GM21360 (cell line): ENCODE data around the gene TLCD1.

ENCODE experiments used
- ATAC-seq: cut with Tn5 transposase; IDR thresholded peaks from one replicate; pipeline ENCODE4 v1.9.1; 2021; ENCODE audit warnings: mild to moderate bottlenecking, moderate library complexity; ENCODE audit not compliant: unreplicated experiment

TLCD1 gene, protein sequence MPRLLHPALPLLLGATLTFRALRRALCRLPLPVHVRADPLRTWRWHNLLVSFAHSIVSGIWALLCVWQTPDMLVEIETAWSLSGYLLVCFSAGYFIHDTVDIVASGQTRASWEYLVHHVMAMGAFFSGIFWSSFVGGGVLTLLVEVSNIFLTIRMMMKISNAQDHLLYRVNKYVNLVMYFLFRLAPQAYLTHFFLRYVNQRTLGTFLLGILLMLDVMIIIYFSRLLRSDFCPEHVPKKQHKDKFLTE

DNA sequence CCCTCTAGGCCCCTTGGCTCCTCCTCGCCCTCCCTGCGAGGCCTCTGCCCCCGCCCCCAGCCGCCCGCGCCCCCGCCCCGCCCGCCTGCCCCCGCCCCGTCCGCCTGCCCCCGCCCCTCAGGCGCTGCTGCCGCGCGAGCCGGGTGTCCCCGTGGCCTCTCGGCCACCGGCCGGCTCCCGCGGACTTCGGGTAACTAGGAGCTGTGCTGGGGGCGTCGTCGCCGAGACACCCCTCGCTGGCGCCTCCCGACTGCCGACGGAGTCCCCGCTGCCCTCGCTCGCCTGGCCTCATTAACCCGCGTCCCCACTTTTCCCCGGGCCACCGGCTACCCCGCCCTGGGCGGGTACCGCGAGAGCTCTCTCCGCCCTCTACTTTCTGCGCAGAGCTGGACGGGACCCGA is at the start of gene TLCD1:
Gene TLCD1 (minus strand): TSS at position 8 of the 401 bp plus-strand sequence. CDS start 136 bp downstream, outside the sequence.
- no peak for ATAC-seq

DNA sequence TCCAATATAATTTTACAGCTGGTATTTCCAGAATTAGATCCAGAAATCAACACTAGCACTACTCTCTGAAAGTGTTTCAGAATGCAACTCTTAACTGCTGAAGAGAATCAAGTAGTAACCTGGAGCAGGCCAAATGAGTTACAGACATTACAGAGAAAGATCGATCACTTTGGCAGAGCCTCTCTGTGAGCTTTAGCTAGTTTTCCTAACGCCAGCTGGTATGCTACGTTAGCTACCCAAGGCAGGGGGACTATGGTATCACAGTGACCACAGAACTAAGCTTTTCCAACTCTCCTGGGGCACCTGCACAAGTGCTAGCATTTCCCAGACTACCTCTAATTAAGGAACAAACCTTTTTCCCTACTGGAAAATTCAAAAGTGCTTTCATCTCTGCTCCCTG is 48.2 kb upstream of the TLCD1 start:
- no peak for ATAC-seq

DNA sequence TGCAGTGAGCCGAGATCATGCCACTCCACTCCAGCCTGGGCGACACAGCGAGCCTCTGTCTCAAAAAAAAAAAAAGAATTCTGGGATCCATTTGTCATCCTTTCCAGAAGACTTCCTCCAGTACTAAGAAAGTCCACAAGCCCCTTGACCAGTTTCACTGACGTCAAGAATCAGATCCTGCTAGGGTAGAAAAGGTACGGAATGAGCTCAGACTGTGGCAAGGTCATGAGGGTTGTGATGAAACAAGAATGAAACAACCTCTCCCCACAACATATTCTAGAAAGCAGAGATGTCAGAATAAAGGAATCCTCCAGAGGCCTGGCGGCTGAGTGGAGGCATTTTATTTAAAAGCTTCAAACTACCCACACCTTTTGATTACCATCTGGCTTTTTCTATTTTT is 47.7 kb upstream of the TLCD1 start:
- ATAC-seq: no peak

DNA sequence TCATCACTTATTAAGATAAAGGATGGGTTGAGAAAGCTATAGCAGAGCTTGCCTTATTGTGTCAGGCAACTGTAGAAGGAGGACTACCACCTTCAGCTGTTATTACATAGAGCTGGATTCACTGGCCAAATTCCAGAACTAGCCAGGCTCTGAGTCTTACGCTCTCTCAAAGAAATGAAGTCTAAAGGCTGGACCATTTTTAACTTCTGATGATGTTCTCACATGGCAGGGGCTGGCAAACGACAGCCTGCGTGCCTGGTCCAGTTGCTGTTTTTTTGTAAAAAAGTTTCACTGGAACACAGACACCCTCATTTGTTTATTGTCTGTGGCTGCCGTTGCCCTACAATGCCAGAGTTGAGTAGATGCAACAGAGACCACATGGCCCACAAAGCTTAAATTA is 39.0 kb upstream of the TLCD1 start:
- ATAC-seq: no peak

DNA sequence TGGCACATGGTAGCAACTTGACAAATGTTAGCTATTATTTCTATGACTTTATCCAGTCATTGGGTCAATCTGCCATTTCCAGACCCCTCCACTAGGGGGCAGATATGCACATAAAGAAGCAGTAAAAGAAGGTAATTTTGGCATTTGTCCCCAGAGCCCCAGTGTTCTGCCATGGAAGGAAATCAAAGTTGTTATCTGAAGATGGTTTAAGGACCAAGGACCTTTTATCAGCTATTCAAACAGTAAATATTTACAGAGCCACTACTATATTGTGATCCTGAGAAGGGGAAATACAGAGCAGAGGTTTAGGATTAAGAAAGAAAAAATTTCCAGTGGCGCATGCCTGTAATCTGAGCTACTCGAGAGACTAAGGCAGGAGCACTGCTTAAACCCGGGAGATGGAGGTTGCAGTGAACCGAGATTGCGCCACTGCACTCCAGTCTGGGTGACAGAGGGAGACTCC is 37.8 kb upstream of the TLCD1 start:
- ATAC-seq: no peak

DNA sequence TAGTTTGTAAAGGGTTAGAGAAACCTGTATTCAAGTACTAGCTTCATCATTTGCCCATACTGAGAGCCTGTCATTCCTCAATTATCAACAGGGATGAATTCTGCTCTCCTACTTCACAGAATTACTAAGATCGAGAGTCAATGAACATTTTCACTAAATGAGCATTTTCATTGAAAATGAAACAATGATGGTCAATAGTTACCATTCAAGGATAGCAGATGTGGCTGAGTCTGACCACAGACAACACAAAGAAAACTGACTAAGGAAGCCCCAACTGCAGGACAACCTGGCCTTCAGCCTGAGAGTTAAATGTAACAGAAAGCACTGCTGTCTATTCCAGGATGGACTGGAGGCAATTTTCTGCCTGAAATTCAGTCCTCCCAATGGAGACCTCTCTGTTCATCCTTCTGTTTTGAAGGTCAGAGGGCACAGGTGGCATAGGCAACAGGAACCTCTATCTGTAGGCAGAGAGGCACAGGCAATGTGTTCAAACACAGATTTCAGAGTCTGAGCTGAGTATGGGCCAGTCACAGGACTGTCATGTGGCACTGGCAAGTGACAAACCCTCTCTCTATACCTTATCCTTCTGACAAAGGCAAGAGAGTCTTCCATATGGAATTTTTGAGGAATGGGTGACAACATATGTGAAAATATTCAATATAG is 37.2 kb upstream of the TLCD1 start:
- no peak for ATAC-seq

DNA sequence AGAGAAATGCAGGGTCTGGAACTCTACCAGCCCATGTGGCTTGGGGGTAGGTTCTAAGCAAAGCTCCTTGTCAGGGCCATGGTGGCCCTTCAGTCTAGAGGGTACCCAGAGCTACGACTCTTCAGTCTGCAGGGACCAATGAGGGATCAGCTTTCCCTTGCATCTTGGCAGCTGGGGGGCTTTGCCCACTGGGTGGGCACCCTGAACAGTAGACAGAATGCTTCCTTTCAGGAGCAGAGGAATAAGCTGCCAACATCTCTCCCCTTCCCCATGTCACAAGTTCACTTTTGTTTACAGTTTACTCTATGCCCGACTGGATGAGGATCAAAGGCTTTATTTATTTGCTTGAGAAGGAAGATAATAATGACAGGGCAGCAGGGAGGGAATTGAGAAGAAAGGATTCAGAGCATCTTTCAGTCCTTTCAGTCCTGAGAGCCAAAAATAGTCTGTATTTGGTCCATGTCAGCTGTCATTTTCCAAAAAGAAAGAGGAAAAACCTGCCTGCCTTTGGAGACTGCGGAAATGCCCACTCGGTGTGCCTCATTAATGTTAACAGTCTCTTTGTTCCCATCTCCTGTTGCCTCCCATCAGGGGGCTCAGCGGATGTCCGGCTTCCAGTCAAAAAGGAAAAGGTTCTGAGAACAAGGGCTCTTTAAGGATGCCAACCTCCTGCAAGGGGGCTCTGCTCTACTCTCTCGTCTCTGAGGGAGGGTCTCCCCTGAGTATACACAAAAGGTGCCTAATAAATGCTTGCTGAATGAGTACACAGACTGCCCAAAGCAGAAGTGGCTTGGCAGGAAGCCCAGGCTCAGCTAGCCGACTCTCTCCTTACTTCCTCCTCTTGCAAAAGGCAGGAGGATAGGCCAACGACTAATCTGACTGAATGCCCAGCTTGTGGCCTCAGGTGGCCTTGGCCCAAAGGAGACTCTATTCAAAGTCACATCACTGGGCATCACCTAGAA is 34.8 kb upstream of the TLCD1 start:
- no peak for ATAC-seq

DNA sequence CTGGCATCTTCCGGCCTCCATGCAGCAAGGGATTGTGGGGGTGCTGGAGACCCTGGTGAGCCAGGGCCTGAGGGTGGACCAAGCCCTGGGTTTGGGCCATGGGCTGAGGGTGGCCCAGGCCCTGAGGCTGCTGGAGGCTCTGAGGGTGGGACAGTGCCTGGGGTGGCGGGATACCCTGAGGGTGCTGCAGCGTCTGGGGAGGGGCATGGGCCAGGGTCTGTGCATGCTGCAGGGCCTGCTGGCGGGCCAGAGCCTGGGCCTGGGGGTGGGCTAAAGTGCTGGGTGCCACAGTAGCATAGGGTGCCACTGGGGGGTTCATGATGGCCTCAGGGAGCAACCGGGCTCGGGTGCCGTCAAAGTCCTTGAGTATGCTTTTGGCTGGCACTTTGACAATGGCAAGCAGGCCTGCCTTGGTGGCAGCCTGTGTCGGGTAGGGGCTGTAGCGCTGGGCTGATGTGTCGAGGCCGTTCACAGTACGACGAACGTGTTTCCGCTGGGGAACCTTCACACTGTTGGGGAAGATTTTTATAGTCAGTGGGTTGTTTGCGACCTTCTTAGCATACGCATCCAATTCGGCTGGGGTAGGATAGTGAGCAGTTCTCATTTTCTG is 33.3 kb upstream of the TLCD1 start:
- ATAC-seq: no peak

DNA sequence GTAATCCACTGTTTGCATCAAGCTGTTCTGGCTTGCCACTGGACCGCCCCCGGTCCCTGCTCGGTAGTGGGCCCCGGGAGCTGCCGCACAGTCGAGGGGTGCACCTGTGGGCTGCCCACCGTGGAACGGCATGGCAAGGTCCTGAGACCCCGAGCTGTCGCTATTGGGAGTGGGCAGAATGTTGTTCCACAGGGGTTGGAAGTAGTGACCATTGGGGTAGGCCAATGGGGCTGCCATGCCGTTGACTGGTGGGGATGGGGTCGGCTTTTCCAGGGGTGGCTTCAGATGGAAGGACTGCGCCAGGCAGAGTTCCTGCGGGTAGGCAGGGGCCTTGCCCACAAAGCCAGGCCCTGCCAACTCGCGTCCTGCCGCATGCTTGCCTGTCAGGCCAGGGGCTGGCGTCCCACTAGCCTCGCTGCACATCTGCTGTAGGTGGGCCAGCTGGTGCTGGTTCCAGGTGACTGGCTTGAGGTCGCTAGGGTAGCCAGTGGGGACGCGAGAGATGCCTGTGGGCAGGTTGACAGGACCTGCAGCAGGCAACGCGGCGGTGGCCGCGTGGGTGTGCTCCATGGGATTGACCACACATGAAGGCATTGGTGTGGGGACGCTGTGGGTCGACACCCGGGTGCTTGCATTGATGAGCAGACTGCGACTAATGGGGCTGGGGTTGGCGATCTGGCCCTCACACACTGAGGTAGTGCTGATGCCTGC is 32.5 kb upstream of the TLCD1 start:
- ATAC-seq: no peak

DNA sequence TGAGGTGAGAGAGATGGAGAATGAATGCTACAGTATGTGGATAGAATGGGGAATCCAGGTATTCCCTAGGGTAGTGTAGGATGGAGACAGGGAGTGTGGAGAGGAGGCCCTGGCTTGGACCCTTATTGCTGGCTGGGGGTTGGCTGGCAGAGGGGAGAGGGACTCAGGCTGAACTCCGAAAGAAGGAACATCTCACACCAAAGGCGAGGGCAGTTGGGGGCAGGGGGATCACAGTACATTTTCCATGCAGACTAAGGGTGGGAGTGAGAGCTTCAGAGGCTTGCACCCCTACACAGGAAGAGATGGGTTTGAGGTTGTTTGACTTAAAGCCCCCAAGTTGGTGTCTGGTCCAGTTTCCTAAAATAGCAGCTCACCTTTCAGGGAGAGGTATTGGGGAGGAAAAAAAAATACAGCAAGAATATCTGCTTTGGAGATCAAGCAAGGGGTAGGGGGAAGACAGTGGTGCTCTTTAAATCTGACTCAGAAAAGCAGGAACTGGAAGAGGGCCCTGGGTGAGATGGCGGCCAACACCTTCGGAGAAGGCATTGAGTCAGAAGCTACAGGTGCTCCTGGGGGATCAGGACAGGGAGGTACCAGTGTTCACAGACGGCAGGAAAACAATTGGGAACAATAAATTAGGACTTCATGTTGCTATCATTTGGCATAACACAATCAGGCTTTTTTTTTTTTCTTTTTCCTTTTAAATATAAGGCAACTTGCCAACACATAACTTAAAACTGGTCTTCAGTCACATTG is 30.2 kb upstream of the TLCD1 start:
- no peak for ATAC-seq

DNA sequence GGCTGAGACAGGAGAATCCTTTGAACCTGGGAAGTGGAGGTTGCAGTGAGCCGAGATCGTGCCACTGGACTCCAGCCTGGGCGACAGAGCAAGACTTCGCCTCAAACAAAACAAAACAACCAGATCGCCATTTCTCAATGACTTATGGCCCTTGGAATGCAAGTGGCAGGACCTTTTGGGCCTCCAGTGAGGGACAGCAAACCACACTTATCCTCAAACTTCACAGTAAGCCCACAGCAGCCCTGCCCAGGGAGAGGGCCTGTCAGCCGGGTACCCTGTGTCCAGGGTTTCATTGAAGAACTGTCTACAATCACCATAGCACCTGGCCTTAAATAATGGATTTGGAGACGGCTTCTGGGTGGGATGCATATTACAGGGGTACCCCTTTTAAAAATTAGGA is 29.5 kb upstream of the TLCD1 start:
- ATAC-seq: no peak

DNA sequence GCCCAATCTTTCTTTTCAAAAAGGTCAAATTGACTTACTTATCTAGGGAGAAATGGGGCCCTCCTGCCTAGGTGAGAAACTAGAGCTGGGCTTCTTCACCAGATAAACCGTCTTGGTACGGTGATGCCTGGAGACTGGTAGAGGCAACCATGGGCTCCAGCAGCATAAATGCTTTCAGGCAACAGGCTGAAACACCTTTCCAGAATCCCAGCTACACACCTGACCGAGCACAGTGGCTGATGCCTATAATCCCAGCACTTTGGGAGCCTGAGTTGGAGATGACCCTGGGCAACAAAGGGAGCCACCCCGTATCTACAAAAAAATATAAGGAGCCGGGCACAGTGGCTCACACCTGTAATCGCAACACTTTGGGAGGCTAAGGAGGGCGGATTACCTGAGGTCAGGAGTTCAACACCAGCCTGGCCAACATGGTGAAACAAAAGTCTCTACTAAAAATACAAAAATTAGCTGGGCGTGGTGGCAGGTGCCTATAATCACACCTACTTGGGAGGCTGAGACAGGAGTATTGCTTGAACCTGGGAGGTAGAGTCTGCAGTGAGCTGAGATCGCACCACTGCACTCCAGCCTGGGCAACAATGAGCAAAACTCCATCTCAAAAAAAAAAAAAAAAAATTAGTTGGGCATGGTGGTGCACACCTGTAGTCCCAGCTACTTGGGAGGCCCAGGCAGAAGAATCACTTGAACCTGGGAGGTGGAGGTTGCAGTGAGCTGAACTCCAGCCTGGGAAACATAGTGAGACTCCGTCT is 25.8 kb upstream of the TLCD1 start:
- ATAC-seq: no peak

DNA sequence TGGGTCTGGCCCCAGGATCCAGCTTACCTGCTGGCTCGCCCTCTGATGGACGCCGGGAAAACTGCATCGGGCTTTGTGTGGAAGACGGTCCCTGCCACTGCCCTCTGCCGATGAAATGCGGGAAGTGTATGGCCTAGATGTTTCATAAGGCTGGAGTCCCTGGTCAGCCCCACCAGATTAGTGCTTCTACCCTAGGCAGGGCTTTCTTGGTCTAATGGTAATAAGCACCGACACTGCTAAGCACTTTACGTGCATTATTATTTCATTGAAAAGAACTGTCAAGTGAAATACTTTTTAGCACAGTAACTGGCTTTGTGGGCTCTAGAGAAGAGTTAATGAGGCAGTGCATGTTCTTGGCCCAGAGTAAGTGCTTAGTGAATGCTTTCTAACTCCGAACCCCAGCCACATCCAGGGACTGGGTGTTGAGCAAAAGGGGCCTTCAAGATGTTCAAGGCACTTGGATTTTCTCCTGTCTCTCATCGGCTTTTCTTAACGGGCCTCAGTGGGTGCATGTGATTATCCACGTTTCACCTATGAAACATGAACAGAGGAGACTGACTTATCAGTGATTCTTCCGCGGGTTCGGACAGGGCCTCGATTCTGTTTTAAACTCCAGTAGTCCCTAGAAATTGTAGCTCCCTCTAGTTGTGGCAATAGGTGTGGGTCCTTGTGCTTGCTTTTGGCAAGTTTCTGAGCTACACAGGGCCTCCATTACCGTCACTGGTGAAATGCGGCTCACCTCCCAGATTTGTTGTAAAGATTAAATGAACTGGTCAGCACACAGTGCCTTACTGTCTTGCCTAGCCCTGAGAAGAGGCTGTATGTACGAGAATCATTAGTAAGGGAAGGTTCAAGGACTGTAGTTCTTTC is 24.4 kb upstream of the TLCD1 start:
- ATAC-seq: peak; percentile 47

DNA sequence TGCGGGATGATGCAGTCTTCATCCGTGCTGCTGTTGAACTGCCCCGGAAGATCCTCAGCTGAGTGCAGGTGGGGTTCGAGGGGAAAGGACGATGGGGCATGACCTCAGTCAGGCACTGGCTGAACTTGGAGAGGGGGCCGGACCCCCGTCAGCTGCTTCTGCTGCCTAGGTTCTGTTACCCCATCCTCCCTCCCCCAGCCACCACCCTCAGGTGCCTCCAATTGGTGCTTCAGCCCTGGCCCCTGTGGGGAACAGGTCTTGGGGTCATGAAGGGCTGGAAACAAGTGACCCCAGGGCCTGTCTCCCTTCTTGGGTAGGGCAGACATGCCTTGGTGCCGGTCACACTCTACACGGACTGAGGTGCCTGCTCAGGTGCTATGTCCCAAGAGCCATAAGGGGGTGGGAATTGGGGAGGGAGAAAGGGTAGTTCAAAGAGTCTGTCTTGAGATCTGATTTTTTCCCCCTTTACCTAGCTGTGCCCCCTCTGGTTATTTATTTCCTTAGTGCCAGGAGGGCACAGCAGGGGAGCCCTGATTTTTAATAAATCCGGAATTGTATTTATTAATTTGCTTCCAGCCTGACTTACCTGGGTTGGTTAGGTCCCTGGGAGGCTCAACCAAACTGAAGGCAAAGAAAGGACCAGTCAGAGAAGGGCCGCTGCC is 23.6 kb upstream of the TLCD1 start:
- no peak for ATAC-seq

DNA sequence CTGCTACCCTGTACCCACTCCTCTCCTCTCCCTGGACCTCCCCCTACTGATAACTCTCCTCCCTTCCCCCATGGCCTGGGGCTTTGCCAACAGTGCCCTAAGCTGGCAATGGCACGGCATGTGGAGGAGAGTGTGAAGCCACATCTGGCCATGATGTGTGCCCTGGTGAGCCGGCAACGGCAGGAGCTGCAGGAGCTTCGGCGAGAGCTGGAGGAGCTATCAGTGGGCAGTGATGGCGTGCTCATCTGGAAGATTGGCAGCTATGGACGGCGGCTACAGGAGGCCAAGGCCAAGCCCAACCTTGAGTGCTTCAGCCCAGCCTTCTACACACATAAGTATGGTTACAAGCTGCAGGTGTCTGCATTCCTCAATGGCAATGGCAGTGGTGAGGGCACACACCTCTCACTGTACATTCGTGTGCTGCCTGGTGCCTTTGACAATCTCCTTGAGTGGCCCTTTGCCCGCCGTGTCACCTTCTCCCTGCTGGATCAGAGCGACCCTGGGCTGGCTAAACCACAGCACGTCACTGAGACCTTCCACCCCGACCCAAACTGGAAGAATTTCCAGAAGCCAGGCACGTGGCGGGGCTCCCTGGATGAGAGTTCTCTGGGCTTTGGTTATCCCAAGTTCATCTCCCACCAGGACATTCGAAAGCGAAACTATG is 23.0 kb upstream of the TLCD1 start:
- no peak for ATAC-seq

DNA sequence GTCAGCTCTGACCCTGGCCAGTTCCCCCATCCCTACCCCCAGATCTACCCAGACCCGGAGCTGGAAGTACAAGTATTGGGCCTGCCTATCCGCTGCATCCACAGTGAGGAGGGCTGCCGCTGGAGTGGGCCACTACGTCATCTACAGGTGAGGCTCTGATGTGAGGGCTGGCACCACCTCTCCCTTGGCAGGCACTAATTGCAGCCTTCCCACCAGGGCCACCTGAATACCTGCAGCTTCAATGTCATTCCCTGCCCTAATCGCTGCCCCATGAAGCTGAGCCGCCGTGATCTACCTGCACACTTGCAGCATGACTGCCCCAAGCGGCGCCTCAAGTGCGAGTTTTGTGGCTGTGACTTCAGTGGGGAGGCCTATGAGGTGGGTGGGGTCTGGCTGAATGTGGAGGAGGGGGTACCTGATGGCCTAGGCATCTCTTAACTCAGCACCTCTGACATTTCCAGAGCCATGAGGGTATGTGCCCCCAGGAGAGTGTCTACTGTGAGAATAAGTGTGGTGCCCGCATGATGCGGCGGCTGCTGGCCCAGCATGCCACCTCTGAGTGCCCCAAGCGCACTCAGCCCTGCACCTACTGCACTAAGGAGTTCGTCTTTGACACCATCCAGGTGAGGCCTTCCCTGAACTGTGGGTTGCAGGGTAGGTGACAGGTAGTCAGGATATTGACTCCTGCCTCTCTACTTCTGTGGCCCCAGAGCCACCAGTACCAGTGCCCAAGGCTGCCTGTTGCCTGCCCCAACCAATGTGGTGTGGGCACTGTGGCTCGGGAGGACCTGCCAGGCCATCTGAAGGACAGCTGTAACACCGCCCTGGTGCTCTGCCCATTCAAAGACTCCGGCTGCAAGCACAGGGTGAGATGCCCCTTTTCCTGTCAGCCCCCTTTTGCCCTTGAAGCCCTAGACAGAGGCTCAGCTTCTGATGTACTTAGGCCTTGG is 22.0 kb upstream of the TLCD1 start:
- ATAC-seq: no peak
